WTC11 (cell line): ENCODE measurements around the gene ALAS1.

Source experiments
- ARID4B ChIP-seq: sonication (generic); formaldehyde crosslinking; IDR thresholded peaks from 2 replicates; pipeline ENCODE4 v1.8.0; 2023; ENCODE audit warnings: missing genetic modification reagents, mild to moderate bottlenecking, borderline replicate concordance
- CBFB ChIP-seq: sonication (generic); formaldehyde crosslinking; IDR thresholded peaks from 2 replicates; pipeline ENCODE4 v1.8.1; 2022; ENCODE audit warnings: mild to moderate bottlenecking, low read depth, missing genetic modification reagents
- ESRRA ChIP-seq: sonication (generic); formaldehyde crosslinking; IDR thresholded peaks from 2 replicates; pipeline ENCODE4 v1.8.1; 2022; ENCODE audit warnings: mild to moderate bottlenecking, missing genetic modification reagents, borderline replicate concordance
- ETV6 ChIP-seq: sonication (generic); formaldehyde crosslinking; IDR thresholded peaks from 2 replicates; pipeline ENCODE4 v1.8.1; 2022; ENCODE audit warnings: mild to moderate bottlenecking, missing genetic modification reagents
- FOXK1 ChIP-seq: sonication (generic); formaldehyde crosslinking; IDR thresholded peaks from 2 replicates; pipeline ENCODE4 v1.8.0; 2022; ENCODE audit warnings: mild to moderate bottlenecking, moderate library complexity, missing genetic modification reagents
- MAX ChIP-seq: sonication (generic); formaldehyde crosslinking; IDR thresholded peaks from 2 replicates; pipeline ENCODE4 v1.8.0; 2022; ENCODE audit warnings: mild to moderate bottlenecking, missing genetic modification reagents
- NR1H2 ChIP-seq: sonication (generic); formaldehyde crosslinking; IDR thresholded peaks from 2 replicates; pipeline ENCODE4 v1.9.0; 2021; ENCODE audit warnings: mild to moderate bottlenecking, moderate library complexity, missing genetic modification reagents
- NR3C1 ChIP-seq: sonication (generic); formaldehyde crosslinking; conservative IDR thresholded peaks from 2 replicates; pipeline ENCODE4 v1.8.1; 2023; ENCODE audit warnings: low read depth, mild to moderate bottlenecking, missing genetic modification reagents
- ZNF121 ChIP-seq: sonication (generic); formaldehyde crosslinking; IDR thresholded peaks from 2 replicates; pipeline ENCODE4 v1.8.0; 2023; ENCODE audit warnings: missing genetic modification reagents
- ZNF317 ChIP-seq: sonication (generic); formaldehyde crosslinking; IDR thresholded peaks from 2 replicates; pipeline ENCODE4 v1.8.1; 2023; ENCODE audit warnings: low read depth, mild to moderate bottlenecking, moderate library complexity, missing genetic modification reagents, borderline replicate concordance
- TF ChIP-seq, protein P1 (sequence below): fragments of 200-600 bp; IDR thresholded peaks from 2 replicates; pipeline ENCODE4 v1.8.0; 2022; ENCODE audit warnings: antibody characterized with exemption
- TF ChIP-seq, protein P2 (sequence below): sonication (generic); formaldehyde crosslinking; IDR thresholded peaks from 2 replicates; pipeline ENCODE4 v1.8.1; 2023; ENCODE audit warnings: mild to moderate bottlenecking, missing genetic modification reagents
- TF ChIP-seq, protein P3 (sequence below): sonication (generic); formaldehyde crosslinking; IDR thresholded peaks from 2 replicates; pipeline ENCODE4 v1.8.1; 2023; ENCODE audit warnings: mild to moderate bottlenecking, missing genetic modification reagents, borderline replicate concordance
- TF ChIP-seq, protein P4 (sequence below): fragments of 250-450 bp; sonication (Bioruptor Pico); IDR thresholded peaks from 2 replicates; pipeline ENCODE4 v2.1.2; 2022; ENCODE audit warnings: mild to moderate bottlenecking, moderate library complexity

DNA sequence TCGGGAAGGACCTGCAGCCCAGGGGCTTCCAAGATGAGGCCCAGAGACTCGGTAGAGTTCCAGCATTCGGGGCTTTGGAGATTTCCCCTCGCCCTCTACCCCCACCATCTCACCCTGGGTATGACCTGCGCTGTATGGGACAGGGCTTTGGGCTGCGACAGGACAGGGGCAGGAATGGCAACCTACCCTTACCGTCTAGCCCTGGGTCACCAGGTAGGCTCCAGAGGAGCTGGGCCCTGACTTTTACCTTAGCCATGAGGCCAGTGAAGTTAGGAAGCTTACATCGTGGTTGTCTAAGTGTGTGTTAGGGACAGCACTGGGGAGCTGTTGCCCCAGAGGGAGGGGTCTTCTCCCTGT, 48.3 kb downstream of the ALAS1 start:
- TF ChIP-seq, protein P1, sequence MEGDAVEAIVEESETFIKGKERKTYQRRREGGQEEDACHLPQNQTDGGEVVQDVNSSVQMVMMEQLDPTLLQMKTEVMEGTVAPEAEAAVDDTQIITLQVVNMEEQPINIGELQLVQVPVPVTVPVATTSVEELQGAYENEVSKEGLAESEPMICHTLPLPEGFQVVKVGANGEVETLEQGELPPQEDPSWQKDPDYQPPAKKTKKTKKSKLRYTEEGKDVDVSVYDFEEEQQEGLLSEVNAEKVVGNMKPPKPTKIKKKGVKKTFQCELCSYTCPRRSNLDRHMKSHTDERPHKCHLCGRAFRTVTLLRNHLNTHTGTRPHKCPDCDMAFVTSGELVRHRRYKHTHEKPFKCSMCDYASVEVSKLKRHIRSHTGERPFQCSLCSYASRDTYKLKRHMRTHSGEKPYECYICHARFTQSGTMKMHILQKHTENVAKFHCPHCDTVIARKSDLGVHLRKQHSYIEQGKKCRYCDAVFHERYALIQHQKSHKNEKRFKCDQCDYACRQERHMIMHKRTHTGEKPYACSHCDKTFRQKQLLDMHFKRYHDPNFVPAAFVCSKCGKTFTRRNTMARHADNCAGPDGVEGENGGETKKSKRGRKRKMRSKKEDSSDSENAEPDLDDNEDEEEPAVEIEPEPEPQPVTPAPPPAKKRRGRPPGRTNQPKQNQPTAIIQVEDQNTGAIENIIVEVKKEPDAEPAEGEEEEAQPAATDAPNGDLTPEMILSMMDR = no peak
- TF ChIP-seq, protein P2, sequence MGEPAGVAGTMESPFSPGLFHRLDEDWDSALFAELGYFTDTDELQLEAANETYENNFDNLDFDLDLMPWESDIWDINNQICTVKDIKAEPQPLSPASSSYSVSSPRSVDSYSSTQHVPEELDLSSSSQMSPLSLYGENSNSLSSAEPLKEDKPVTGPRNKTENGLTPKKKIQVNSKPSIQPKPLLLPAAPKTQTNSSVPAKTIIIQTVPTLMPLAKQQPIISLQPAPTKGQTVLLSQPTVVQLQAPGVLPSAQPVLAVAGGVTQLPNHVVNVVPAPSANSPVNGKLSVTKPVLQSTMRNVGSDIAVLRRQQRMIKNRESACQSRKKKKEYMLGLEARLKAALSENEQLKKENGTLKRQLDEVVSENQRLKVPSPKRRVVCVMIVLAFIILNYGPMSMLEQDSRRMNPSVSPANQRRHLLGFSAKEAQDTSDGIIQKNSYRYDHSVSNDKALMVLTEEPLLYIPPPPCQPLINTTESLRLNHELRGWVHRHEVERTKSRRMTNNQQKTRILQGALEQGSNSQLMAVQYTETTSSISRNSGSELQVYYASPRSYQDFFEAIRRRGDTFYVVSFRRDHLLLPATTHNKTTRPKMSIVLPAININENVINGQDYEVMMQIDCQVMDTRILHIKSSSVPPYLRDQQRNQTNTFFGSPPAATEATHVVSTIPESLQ (CRISPR knock-in tag) = no peak
- TF ChIP-seq MAX (CRISPR knock-in tag) (no peak), NR3C1 (CRISPR knock-in tag) (no peak), ZNF317 (no peak), NR1H2 (no peak), CBFB (CRISPR knock-in tag) (no peak), ARID4B (CRISPR knock-in tag) (no peak), FOXK1 (CRISPR knock-in tag) (no peak), ETV6 (CRISPR knock-in tag) (no peak), ZNF121 (CRISPR knock-in tag) (no peak), ESRRA (CRISPR knock-in tag) (no peak)
- TF ChIP-seq, protein P3, sequence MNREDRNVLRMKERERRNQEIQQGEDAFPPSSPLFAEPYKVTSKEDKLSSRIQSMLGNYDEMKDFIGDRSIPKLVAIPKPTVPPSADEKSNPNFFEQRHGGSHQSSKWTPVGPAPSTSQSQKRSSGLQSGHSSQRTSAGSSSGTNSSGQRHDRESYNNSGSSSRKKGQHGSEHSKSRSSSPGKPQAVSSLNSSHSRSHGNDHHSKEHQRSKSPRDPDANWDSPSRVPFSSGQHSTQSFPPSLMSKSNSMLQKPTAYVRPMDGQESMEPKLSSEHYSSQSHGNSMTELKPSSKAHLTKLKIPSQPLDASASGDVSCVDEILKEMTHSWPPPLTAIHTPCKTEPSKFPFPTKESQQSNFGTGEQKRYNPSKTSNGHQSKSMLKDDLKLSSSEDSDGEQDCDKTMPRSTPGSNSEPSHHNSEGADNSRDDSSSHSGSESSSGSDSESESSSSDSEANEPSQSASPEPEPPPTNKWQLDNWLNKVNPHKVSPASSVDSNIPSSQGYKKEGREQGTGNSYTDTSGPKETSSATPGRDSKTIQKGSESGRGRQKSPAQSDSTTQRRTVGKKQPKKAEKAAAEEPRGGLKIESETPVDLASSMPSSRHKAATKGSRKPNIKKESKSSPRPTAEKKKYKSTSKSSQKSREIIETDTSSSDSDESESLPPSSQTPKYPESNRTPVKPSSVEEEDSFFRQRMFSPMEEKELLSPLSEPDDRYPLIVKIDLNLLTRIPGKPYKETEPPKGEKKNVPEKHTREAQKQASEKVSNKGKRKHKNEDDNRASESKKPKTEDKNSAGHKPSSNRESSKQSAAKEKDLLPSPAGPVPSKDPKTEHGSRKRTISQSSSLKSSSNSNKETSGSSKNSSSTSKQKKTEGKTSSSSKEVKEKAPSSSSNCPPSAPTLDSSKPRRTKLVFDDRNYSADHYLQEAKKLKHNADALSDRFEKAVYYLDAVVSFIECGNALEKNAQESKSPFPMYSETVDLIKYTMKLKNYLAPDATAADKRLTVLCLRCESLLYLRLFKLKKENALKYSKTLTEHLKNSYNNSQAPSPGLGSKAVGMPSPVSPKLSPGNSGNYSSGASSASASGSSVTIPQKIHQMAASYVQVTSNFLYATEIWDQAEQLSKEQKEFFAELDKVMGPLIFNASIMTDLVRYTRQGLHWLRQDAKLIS (CRISPR knock-in tag) = no peak
- TF ChIP-seq, protein P4, sequence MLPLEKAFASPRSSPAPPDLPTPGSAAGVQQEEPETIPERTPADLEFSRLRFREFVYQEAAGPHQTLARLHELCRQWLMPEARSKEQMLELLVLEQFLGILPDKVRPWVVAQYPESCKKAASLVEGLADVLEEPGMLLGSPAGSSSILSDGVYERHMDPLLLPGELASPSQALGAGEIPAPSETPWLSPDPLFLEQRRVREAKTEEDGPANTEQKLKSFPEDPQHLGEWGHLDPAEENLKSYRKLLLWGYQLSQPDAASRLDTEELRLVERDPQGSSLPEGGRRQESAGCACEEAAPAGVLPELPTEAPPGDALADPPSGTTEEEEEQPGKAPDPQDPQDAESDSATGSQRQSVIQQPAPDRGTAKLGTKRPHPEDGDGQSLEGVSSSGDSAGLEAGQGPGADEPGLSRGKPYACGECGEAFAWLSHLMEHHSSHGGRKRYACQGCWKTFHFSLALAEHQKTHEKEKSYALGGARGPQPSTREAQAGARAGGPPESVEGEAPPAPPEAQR (CRISPR knock-in tag) = no peak
